Astrocyte of the spinal cord (primary cell): ENCODE results near the gene WHRN.

Source experiments
- DNase-seq: peaks from one replicate; pipeline ENCODE4 v3.0.0; 2011; ENCODE audit warnings: low read depth, low spot score
- H3K4me3 ChIP-seq: 2 replicates; pipeline ENCODE4 v1.5.1; 2011; ENCODE audit warnings: low read depth, mild to moderate bottlenecking, low read length, moderate library complexity
- CTCF ChIP-seq: IDR thresholded peaks from 2 replicates; pipeline ENCODE4 v1.5.1; 2012; ENCODE audit warnings: low read depth, mild to moderate bottlenecking, low read length, inconsistent platforms
- in situ Hi-C: cut with HindIII; loops from 2 replicates; pipeline ENCODE4 v1.10.0; 2017; ENCODE audit warnings: low sequenced_read_pairs

Gene WHRN

GRCh38 chr9:114409103-114409780 lies 96.0 kb downstream of the WHRN start:
- no peak for TF ChIP-seq CTCF
- peak; percentile 43 for DNase-seq
- in situ Hi-C loops: no loop called here

GRCh38 chr9:114408645-114409044 lies 96.6 kb downstream of the WHRN start:
- in situ Hi-C loops: no loop called here
- TF ChIP-seq CTCF: no peak
- no peak overlapping the region for H3K4me3 ChIP-seq
- no peak for DNase-seq

More at GRCh38 chr9:114409103-114409780, 96.0 kb downstream of the WHRN start:
- no peak overlapping the region for H3K4me3 ChIP-seq

GRCh38 chr9:114407889-114408288 lies 97.4 kb downstream of the WHRN start:
- no peak overlapping the region for H3K4me3 ChIP-seq
- no peak for TF ChIP-seq CTCF
- no peak for DNase-seq
- in situ Hi-C loops: no loop called here

GRCh38 chr9:114406441-114406840 lies 98.8 kb downstream of the WHRN start:
- DNase-seq: no peak
- no peak for TF ChIP-seq CTCF
- in situ Hi-C loops: no loop called here
- no peak overlapping the region for H3K4me3 ChIP-seq

GRCh38 chr9:114405294-114406034 lies 99.8 kb downstream of the WHRN start:
- in situ Hi-C loops: no loop called here
- H3K4me3 ChIP-seq: no peak overlapping the region
- peak; percentile 86 for TF ChIP-seq CTCF
- peak; percentile 76 for DNase-seq

- no peak for TF ChIP-seq CTCF
- no peak for DNase-seq
- in situ Hi-C loops: no loop called here
- H3K4me3 ChIP-seq: no peak overlapping the region
These were observed 100.7 kb downstream of the WHRN start for GRCh38 chr9:114404531-114404930.
